ENCODE data around the gene SMCO3. TPM values are rescaled to one million over a fixed set of nuclear protein-coding genes. Genes with fewer than 3 reads are reported as not detected.
"Not testable (repeated sequence)": the region's sequence is repeated elsewhere in the genome, so short reads cannot be mapped to it uniquely, and the experiment has no call there.

Gene SMCO3
- total RNA-seq, 2 donors from 2014 or later, result 0.33 to 0.43 TPM

DNA sequence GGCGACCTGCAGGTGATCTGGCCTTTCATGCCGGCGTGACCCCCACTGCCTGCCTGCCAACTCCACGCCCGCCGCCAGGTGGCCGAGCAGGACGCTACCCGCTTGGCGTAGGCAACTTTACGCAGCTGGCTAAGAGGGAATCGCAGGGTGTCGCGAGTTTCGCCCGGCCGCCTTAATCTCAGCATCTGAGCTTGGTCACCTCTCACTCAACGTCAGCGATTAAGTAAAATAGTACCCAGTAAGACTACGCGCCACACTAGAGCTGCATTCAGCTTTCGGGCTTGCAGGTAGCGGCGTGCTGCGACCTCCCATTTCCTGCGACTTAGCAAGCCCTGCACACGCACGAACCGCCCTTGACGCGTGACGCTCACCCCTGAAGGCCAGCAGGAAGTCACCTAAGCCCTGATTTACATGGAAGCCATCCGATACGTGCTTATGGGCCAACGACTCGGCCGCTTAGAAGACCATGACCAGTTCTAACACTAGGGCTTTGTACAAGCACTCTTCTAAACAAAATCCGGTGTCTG lies 44.0 kb downstream of the SMCO3 start:
- H3K4me3 ChIP-seq, result peak overlapping the region; percentile 83 to 87
- H3K4me1 ChIP-seq, result peaks cover 0 to 23% of the 10 kb centered on the region in 2 donors
- H3K36me3 ChIP-seq, result no peaks in the 10 kb centered on the region
- peak overlapping the region; percentile 95 to 96 for H3K27ac ChIP-seq
- TF ChIP-seq, protein P1, sequence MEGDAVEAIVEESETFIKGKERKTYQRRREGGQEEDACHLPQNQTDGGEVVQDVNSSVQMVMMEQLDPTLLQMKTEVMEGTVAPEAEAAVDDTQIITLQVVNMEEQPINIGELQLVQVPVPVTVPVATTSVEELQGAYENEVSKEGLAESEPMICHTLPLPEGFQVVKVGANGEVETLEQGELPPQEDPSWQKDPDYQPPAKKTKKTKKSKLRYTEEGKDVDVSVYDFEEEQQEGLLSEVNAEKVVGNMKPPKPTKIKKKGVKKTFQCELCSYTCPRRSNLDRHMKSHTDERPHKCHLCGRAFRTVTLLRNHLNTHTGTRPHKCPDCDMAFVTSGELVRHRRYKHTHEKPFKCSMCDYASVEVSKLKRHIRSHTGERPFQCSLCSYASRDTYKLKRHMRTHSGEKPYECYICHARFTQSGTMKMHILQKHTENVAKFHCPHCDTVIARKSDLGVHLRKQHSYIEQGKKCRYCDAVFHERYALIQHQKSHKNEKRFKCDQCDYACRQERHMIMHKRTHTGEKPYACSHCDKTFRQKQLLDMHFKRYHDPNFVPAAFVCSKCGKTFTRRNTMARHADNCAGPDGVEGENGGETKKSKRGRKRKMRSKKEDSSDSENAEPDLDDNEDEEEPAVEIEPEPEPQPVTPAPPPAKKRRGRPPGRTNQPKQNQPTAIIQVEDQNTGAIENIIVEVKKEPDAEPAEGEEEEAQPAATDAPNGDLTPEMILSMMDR (IDR thresholded peaks at IDR 0.05), result peak; percentile 73 to 84
- no peaks in the 10 kb centered on the region for H3K27me3 ChIP-seq
- H3K9me3 ChIP-seq, result no peaks in the 10 kb centered on the region
- peak; percentile 85 for DNase-seq (ENCODE audit: low spot score)

DNA sequence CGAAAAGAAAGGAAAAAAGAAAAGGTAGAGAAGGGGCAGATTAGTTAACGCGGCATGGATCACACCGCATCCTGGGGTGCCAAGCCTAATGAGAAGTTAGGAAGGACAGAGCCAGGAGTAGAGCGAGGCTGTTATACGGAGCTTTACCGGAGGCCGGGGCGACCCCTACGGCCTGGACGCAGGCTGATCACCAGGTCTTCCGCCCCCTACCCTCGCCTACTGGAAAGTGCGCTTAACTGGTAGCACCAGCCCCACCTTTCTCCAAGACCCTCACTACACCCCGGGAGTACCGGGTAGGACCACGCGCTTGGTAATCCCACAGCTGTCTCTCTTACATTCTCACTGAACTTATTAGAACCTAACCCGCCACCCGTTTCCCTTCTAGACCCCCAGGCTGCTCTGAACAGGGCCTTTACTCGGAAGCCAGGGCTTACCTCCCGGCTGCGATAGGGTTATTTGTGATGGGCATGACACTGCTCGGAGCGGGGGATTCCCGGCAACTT lies 44.5 kb downstream of the SMCO3 start:
- peak overlapping the region; percentile 95 to 96 for H3K27ac ChIP-seq
- H3K27me3 ChIP-seq, result no peaks in the 10 kb centered on the region
- TF ChIP-seq, protein P1 (IDR thresholded peaks at IDR 0.05), result no peak
- no peaks in the 10 kb centered on the region for H3K36me3 ChIP-seq
- H3K9me3 ChIP-seq, result no peaks in the 10 kb centered on the region
- peaks cover 0 to 23% of the 10 kb centered on the region in 2 donors for H3K4me1 ChIP-seq
- no peak for DNase-seq (ENCODE audit: low spot score)
- H3K4me3 ChIP-seq, result peak overlapping the region; percentile 83 to 87

DNA sequence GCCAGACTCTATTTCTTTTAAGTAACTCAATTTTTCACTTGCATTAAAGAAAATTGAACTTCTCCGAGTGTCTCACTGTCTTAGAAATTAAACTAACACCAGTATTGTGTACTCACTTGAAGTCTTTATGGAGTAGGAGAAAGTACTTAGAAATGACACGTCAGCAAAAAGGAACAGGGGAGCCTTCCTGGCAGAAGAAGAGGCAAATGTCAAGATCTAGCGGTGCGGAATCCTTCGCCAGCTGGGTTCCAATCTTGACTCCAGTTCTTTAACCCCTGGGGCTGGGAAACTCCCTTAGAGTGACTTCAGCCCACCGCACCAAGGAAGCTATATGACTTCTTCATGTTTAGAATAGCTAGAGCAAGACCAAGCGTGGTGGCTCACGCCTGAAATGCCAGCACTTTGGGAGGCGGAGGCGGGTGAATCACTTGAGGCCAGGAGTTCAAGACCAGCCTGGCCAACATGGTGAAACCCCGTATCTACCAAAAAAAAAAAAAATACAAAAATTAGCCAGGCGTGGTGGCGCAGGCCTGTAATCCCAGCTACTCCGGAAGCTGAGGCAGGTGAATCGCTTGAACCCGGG lies 45.1 kb downstream of the SMCO3 start:
- no peaks in the 10 kb centered on the region for H3K36me3 ChIP-seq
- H3K4me3 ChIP-seq, result peak overlapping the region; percentile 83 to 87
- peaks cover 0 to 23% of the 10 kb centered on the region in 2 donors for H3K4me1 ChIP-seq
- H3K9me3 ChIP-seq, result no peaks in the 10 kb centered on the region
- H3K27ac ChIP-seq, result peak overlapping the region; percentile 95 to 96
- TF ChIP-seq, protein P1 (IDR thresholded peaks at IDR 0.05), result no peak
- DNase-seq (ENCODE audit: low spot score), result no peak
- H3K27me3 ChIP-seq, result no peaks in the 10 kb centered on the region

DNA sequence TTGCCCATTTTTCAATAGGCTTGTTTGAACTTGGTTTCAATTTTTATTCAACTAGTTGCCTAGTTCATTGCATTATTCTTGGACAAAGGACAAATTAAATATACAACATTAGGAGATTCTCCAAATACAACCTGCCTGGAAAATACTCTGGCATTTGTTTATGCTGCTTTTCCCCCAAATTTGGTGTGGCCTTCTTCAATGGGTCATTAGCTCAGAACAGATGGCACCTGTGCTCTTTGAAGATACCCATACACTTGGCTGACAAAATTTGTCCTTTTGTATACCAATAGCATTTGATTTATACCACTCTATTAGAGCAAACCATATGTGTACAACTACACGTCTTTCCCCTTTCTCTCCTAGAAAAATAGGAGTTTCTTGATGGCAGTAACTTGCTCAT lies 46.4 kb downstream of the SMCO3 start:
- H3K27me3 ChIP-seq, result no peaks in the 10 kb centered on the region
- TF ChIP-seq, protein P1 (IDR thresholded peaks at IDR 0.05), result no peak
- H3K36me3 ChIP-seq, result no peaks in the 10 kb centered on the region
- no peaks in the 10 kb centered on the region for H3K9me3 ChIP-seq
- H3K4me3 ChIP-seq, result no peak overlapping the region
- peaks cover 0 to 20% of the 10 kb centered on the region in 2 donors for H3K4me1 ChIP-seq
- H3K27ac ChIP-seq, result no peak overlapping the region
- DNase-seq (ENCODE audit: low spot score), result no peak

DNA sequence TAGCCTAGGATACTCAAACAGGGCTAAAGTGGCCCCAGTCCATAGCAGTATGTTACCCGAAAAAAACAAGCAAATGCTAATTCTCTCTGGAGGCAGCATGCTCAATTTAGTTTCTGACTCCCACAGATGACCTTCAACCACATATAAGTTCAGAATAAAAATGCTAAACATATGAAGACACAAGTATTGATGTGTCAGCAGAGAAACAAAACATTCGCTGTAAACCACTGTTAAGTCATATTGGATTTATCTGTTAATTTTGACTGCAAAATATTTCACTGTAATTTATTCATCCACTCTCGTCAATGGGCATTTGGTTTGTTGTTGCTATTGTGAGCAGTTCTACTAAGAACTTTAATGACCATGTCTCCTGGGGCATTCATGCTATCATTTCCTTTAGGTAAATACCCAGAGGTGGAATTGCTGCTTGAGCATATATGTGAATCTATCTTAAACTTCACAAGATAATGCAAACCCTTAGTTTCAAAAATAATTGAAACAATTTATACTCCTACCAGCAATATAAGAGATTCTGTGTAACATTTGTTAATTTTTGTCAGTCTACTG lies 47.2 kb downstream of the SMCO3 start:
- no peak for DNase-seq (ENCODE audit: low spot score)
- H3K9me3 ChIP-seq, result no peaks in the 10 kb centered on the region
- TF ChIP-seq, protein P1 (IDR thresholded peaks at IDR 0.05), result no peak
- no peak overlapping the region for H3K4me3 ChIP-seq
- no peaks in the 10 kb centered on the region for H3K36me3 ChIP-seq
- no peak overlapping the region for H3K27ac ChIP-seq
- peaks cover 0 to 20% of the 10 kb centered on the region in 2 donors for H3K4me1 ChIP-seq
- H3K27me3 ChIP-seq, result no peaks in the 10 kb centered on the region

DNA sequence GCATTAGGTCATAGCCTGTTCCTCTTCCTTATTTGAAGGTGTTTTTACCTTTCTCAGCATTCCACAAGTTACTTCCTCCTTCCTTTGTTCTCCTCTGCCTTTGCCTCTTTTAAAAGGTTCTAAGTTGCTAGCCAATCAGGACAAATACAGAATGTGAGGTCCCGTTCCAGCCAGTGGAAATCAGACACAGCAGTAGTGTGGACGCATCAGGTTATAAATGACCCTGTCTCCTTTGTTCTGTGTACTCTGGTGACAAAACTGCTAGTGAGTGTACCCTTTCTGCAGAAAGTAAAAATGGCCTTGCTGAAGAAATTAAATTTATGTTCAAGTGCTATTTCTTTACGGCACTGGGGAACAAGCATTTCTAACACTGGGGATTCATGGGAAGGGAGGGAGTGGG lies 48.0 kb downstream of the SMCO3 start:
- not testable (repeated sequence) for H3K27ac ChIP-seq; H3K36me3 ChIP-seq; DNase-seq (ENCODE audit: low spot score); H3K4me3 ChIP-seq; H3K9me3 ChIP-seq; H3K27me3 ChIP-seq
- H3K4me1 ChIP-seq, result peaks cover 0 to 13% of the 10 kb centered on the region in 2 donors

Data from right atrium auricular region (tissue), 2 donors.